Testis (tissue), 3 donors: ENCODE measurements around the gene IFTAP. TPM values are rescaled to one million over a fixed set of nuclear protein-coding genes. Genes with fewer than 3 reads are reported as not detected.
A peak's percentile ranks its signal among the peaks of the same experiment; 100 is the strongest.

Experiments used
- DNase-seq: peaks from one replicate; pipeline ENCODE4 v3.0.0-alpha.2; 2019
- H3K27ac ChIP-seq, 2 donors: fragments of 200-600 bp; sonication (generic); one replicate each; pipeline ENCODE4 v1.5.1; 2019
- H3K27me3 ChIP-seq: fragments of 200-600 bp; sonication (generic); one replicate; pipeline ENCODE4 v1.5.1; 2019
- H3K36me3 ChIP-seq: fragments of 200-600 bp; sonication (generic); one replicate; pipeline ENCODE4 v1.5.1; 2017; ENCODE audit warnings: low read depth; ENCODE audit errors: missing control alignments
- H3K4me1 ChIP-seq: fragments of 200-600 bp; sonication (generic); one replicate; pipeline ENCODE4 v1.5.1; 2019
- H3K4me3 ChIP-seq, 2 donors: fragments of 200-600 bp; sonication (generic); one replicate each; pipeline ENCODE4 v1.5.1; 2017 to 2019
- H3K9me3 ChIP-seq: fragments of 200-600 bp; sonication (generic); one replicate; pipeline ENCODE4 v1.5.1; 2017
- POLR2A ChIP-seq: fragments of 450-650 bp; IDR thresholded peaks from one replicate; pipeline ENCODE4 v1.6.1; 2017; ENCODE audit warnings: antibody characterized with exemption, mild to moderate bottlenecking, moderate library complexity
- WGBS, 2 donors: methylation state at CpG; one replicate each; pipeline ENCODE4 v1.1.5; 2018; 5-methylcytosine and 5-hydroxymethylcytosine counted together
- intact Hi-C: fragments of 100-400 bp; cut with DNase I; formaldehyde crosslinking; loops from one replicate; pipeline ENCODE4 v1.15.1; 2023; ENCODE audit warnings: low total_unique reads
- polyA plus RNA-seq: library from polyadenylated mRNA; stranded (reverse); fragments of 350-450 nt; fragmentation: Illumina TruSeq; extraction: RNeasy Lipid Tissue Mini Kit (QIAGEN cat#74804); gene quantifications from one replicate; pipeline ENCODE4 v1.2.3, GENCODE V29; 2014; ENCODE audit warnings: low read depth, low replicate concordance; ENCODE audit not compliant: insufficient read depth
- total RNA-seq, 2 donors: library from RNA; depleted of rRNA; stranded (reverse); fragments of >200 nt; gene quantifications; one replicate each; pipeline ENCODE4 v1.2.3, GENCODE V29; 2016
- TF ChIP-seq, protein P1 (sequence below), 3 experiments: fragments of 450-650 bp in 2 of 3; fragments of 200-600 bp in 1 of 3; sonication (generic) in 1 of 3; IDR thresholded peaks; one replicate each; pipeline ENCODE4 v1.5.1; 2016 to 2019; ENCODE audit warnings: antibody characterized with exemption in 3 of 3, mild to moderate bottlenecking in 2 of 3, moderate library complexity in 1 of 3

IFTAP gene
- total and polyA plus RNA-seq, 3 donors from 2014 or later = 42.1 to 105 (median 42.4) TPM

DNA sequence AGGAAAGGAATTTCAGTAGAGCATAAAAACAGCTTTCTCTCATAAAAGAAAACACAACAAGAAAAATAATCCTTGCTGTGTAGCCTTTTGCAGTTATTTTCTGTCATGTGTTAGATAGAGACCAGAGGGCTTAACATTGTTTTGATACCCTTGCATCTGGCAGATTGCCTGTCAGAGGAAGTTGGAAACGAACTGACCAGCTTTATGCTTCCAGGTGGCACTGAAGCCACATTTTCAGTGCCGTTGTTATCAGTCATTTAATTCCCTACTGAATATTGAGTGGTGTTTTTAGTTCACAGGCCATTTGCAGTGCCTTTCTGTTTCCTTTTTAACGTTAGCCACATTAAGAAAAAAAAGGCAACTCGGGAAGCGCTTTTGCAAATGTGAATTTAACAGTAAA lies 25.2 kb downstream of the IFTAP start:
- H3K27me3 ChIP-seq = no peaks in the 10 kb centered on the region
- 42 to 44% methylated on average over 5 of the region's 5 CpGs for WGBS, 2 donors
- H3K4me3 ChIP-seq = no peak overlapping the region
- intact Hi-C loops = no loop called here
- DNase-seq = no peak
- no peak overlapping the region for H3K27ac ChIP-seq
- TF ChIP-seq, protein P1, sequence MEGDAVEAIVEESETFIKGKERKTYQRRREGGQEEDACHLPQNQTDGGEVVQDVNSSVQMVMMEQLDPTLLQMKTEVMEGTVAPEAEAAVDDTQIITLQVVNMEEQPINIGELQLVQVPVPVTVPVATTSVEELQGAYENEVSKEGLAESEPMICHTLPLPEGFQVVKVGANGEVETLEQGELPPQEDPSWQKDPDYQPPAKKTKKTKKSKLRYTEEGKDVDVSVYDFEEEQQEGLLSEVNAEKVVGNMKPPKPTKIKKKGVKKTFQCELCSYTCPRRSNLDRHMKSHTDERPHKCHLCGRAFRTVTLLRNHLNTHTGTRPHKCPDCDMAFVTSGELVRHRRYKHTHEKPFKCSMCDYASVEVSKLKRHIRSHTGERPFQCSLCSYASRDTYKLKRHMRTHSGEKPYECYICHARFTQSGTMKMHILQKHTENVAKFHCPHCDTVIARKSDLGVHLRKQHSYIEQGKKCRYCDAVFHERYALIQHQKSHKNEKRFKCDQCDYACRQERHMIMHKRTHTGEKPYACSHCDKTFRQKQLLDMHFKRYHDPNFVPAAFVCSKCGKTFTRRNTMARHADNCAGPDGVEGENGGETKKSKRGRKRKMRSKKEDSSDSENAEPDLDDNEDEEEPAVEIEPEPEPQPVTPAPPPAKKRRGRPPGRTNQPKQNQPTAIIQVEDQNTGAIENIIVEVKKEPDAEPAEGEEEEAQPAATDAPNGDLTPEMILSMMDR (IDR thresholded peaks at IDR 0.05) = no peak
- no peak for TF ChIP-seq POLR2A
- H3K36me3 ChIP-seq = no peaks in the 10 kb centered on the region
- H3K9me3 ChIP-seq = no peaks in the 10 kb centered on the region
- no peaks in the 10 kb centered on the region for H3K4me1 ChIP-seq

DNA sequence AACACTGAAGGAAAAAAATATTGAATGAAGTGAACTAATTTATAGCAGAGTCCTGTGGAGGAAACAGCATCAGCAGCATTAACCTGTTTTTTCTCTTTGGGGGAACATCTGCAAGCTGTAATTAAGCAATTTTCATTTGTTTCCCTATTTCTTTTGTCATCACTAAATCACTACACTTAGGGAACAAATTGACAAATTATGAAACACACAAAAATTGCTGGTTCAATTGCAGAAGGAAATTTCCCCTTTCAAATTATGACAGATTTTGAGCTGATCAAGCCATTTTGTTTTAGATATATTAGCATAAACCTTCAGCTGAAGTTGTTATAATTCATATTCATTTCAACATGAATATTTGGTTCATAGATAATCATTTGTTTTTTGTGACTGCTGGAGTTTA lies 25.9 kb downstream of the IFTAP start:
- no peak for TF ChIP-seq POLR2A
- TF ChIP-seq, protein P1 (IDR thresholded peaks at IDR 0.05) = no peak
- no peaks in the 10 kb centered on the region for H3K4me1 ChIP-seq
- no peaks in the 10 kb centered on the region for H3K36me3 ChIP-seq
- DNase-seq = no peak
- no peak overlapping the region for H3K4me3 ChIP-seq
- intact Hi-C loops = no loop called here
- H3K27ac ChIP-seq = no peak overlapping the region
- H3K9me3 ChIP-seq = no peaks in the 10 kb centered on the region
- H3K27me3 ChIP-seq = no peaks in the 10 kb centered on the region

DNA sequence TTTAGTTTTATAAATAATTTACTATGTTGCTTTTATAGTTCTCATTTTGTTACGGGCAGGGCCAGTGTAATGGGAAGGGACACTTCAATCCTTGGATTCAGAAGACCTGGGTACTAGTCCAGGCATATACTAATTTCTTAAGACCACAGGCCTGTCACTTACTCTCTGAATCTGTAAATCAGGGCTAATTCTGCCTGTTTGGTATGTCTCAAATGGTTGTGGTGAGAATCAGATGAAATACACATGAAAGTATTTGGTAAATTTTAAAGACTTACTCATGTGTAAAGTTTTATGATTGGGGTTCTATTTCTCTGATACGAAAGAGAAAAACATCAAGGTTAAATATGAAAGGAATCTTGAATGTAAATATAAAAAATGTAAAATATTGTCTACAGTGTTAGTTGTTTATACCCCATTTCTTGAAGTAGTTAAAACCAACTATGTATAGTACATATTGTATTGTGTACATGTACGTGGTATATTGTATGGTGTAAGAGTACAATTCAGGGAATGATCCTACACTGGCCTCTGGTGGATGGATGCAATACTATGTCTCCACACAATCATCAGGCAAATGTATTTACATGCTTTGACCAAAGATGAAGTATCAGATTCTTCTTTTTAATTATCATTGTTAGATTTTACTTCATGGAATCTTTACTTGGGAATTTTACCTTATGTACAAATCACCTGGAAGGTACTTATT lies 28.3 kb downstream of the IFTAP start:
- H3K27ac ChIP-seq = no peak overlapping the region
- H3K4me3 ChIP-seq = no peak overlapping the region
- H3K4me1 ChIP-seq = no peaks in the 10 kb centered on the region
- no peaks in the 10 kb centered on the region for H3K36me3 ChIP-seq
- TF ChIP-seq, protein P1 (IDR thresholded peaks at IDR 0.05) = peak in 1 of 3 experiments; percentile 34
- no peak for TF ChIP-seq POLR2A
- peak; percentile 32 for DNase-seq
- H3K9me3 ChIP-seq = no peaks in the 10 kb centered on the region
- H3K27me3 ChIP-seq = no peaks in the 10 kb centered on the region
- intact Hi-C loops = no loop called here
- WGBS, 2 donors = 53 to 83% methylated on average over 3 of the region's 3 CpGs

DNA sequence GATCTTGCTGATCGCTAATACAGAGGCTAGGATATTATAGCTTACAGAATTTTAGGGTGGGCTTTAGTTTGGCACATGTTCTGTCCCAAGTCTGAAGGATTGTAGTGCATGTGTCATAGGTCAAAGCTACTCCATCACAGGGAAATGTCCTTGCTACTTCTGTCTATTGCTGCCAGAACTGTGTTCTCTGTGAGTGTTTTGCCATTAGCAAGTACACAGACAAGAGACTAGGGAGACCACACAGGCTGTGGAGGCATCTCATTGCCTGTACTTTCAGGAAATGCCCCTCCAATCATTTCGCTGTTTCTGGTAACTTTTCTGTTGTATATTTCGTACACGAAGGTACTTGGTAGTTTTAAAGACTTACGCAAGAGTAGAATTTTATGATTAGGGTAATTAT lies 29.2 kb downstream of the IFTAP start:
- DNase-seq = no peak
- Histone ChIP-seq H3K4me1 (no peaks in the 10 kb centered on the region), H3K36me3 (no peaks in the 10 kb centered on the region), H3K27me3 (no peaks in the 10 kb centered on the region), H3K27ac (no peak overlapping the region), H3K9me3 (no peaks in the 10 kb centered on the region), H3K4me3 (no peak overlapping the region)
- intact Hi-C loops = no loop called here
- WGBS, 2 donors = 54 to 79% methylated on average over 5 of the region's 5 CpGs
- TF ChIP-seq, protein P1 (IDR thresholded peaks at IDR 0.05) = no peak
- TF ChIP-seq POLR2A = no peak

DNA sequence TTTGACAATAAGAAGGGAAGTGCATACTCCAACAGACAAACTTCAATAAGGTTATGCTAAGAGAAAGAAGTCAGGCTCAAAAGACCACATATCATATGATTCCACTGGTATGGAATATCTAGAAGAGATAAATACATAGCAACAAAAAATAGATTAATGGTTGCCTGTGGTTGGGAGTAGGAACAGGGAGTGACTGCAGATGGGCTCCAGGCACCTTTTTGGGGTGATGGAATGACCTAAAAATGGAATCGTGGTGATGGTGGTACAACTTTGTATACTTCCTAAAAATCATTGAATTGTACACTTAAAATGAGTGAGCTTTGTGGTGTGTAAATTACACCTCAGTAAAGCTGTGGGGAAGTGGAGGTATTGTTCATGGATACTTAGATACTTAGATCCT lies 32.7 kb downstream of the IFTAP start:
- Histone ChIP-seq H3K27ac (no peak overlapping the region), H3K27me3 (no peaks in the 10 kb centered on the region), H3K4me3 (no peak overlapping the region), H3K4me1 (no peaks in the 10 kb centered on the region), H3K36me3 (no peaks in the 10 kb centered on the region), H3K9me3 (no peaks in the 10 kb centered on the region)
- intact Hi-C loops = no loop called here
- 79 to 83% methylated on average over 1 of the region's 1 CpG for WGBS, 2 donors
- no peak for DNase-seq
- no peak for TF ChIP-seq POLR2A
- TF ChIP-seq, protein P1 (IDR thresholded peaks at IDR 0.05) = no peak
